GM18873 (cell line): ENCODE measurements around the gene PUM1.

Experiments used
- ATAC-seq: cut with Tn5 transposase; IDR thresholded peaks from one replicate; pipeline ENCODE4 v1.9.1; 2021; ENCODE audit warnings: mild to moderate bottlenecking, moderate library complexity, moderate number of reproducible peaks; ENCODE audit not compliant: unreplicated experiment, low FRiP score

PUM1 gene

GRCh38 chr1:30909365-30910068, 156.0 kb downstream of the PUM1 start:
- no peak for ATAC-seq

GRCh38 chr1:30908696-30909364, 156.7 kb downstream of the PUM1 start, which contains the start of gene SDC3:
TSS of gene SDC3 (minus strand) at chr1:30908758. CDS start at chr1:30908586, 172 bp downstream.
- ATAC-seq, result no peak

GRCh38 chr1:30908316-30908695, 157.2 kb downstream of the PUM1 start:
- no peak for ATAC-seq

- no peak for ATAC-seq
These were observed 157.8 kb downstream of the PUM1 start for GRCh38 chr1:30907481-30908315.

- no peak for ATAC-seq
These were observed 158.7 kb downstream of the PUM1 start for GRCh38 chr1:30906631-30907441.

- no peak for ATAC-seq
These were observed 159.4 kb downstream of the PUM1 start for GRCh38 chr1:30905916-30906620.

GRCh38 chr1:30905403-30905802, 160.1 kb downstream of the PUM1 start:
- no peak for ATAC-seq

- no peak for ATAC-seq
These were observed 160.6 kb downstream of the PUM1 start for GRCh38 chr1:30904962-30905335.

GRCh38 chr1:30904191-30904961, 161.1 kb downstream of the PUM1 start:
- ATAC-seq, result no peak

- no peak for ATAC-seq
These were observed 162.0 kb downstream of the PUM1 start for GRCh38 chr1:30903343-30904034.

- ATAC-seq, result no peak
These were observed 162.8 kb downstream of the PUM1 start for GRCh38 chr1:30902593-30903290.

- no peak for ATAC-seq
These were observed 163.5 kb downstream of the PUM1 start for GRCh38 chr1:30901798-30902581.

- ATAC-seq, result no peak
These were observed 164.5 kb downstream of the PUM1 start for GRCh38 chr1:30900931-30901560.

- no peak for ATAC-seq
These were observed 165.0 kb downstream of the PUM1 start for GRCh38 chr1:30900486-30900885.

GRCh38 chr1:30899577-30900389, 165.7 kb downstream of the PUM1 start:
- ATAC-seq, result no peak
